Prostate gland (tissue), 2 donors: ENCODE results near the gene CDX1.

ENCODE experiments used
- POLR2A ChIP-seq: fragments of 450-650 bp; IDR thresholded peaks from one replicate; pipeline ENCODE4 v1.6.1; 2016; ENCODE audit warnings: antibody characterized with exemption, mild to moderate bottlenecking
- POLR2AphosphoS5 ChIP-seq: sonication (generic); formaldehyde crosslinking; IDR thresholded peaks from one replicate; pipeline ENCODE4 v1.6.1; 2017; ENCODE audit warnings: antibody characterized with exemption
- TF ChIP-seq, protein P1 (sequence below), 4 experiments: fragments of 200-600 bp in 2 of 4; fragments of 450-650 bp in 2 of 4; sonication (generic) in 2 of 4; IDR thresholded peaks; 1 replicate in 3 of 4; 2 replicates in 1 of 4; pipeline ENCODE4 v1.5.1; 2016 to 2019; ENCODE audit warnings: antibody characterized with exemption in 4 of 4, mild to moderate bottlenecking in 2 of 4, moderate library complexity in 2 of 4

DNA sequence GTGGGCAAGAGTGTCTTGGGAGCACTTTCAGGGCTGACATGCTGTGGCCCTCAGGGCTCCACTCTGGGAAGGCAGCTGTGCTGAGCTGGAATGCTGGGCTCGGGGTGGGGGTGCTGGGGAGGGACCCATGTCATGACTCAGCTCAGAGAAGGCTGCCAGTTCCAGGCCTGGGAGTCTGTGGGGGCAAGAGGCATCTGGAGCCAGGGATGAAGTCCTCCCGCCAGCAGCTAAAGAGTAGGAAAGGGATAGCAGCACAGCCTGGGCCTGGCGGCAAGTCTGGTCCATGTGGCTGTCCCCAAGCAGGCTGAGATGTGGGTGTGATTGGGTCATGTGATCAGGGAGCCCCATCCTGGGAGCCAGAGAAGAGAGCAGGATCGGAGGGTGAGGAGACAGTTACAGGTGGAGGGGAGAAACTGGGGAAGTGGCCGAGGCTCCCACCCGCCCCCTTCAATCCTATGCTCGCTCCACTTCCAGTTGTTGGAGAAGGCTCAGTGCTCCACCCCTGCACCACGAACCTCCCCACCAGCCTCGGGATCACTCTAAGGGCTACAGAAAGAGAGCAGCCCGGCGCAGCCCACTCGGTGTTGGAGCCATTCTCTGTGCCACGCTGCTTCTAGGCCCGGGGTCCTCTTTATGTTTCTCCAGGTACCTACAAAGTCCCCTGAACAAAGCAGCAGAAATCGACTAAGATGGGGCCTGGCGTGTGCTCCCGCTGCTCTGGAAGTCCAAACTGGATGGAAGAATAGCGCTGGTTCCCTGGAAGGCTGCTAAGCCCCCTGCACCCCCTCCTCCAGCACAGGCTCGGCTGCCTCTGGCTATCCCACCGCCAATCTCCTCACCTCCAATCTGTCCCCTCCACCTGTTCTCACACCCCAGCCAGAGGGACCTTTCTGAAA, 23.0 kb upstream of the CDX1 start:
- TF ChIP-seq, protein P1, sequence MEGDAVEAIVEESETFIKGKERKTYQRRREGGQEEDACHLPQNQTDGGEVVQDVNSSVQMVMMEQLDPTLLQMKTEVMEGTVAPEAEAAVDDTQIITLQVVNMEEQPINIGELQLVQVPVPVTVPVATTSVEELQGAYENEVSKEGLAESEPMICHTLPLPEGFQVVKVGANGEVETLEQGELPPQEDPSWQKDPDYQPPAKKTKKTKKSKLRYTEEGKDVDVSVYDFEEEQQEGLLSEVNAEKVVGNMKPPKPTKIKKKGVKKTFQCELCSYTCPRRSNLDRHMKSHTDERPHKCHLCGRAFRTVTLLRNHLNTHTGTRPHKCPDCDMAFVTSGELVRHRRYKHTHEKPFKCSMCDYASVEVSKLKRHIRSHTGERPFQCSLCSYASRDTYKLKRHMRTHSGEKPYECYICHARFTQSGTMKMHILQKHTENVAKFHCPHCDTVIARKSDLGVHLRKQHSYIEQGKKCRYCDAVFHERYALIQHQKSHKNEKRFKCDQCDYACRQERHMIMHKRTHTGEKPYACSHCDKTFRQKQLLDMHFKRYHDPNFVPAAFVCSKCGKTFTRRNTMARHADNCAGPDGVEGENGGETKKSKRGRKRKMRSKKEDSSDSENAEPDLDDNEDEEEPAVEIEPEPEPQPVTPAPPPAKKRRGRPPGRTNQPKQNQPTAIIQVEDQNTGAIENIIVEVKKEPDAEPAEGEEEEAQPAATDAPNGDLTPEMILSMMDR (IDR thresholded peaks at IDR 0.05) = no peak
- no peak for TF ChIP-seq POLR2AphosphoS5
- no peak for TF ChIP-seq POLR2A
